Activated CD8-positive, alpha-beta memory T cell treated with anti-CD3 and anti-CD28 coated beads, Interleukin-2, amount 50 U/mL, for 4 hours (primary cell): Measurements from ENCODE around the gene LRP1-AS.

Experiments
- DNase-seq: peaks from one replicate; pipeline ENCODE4 v3.0.0-alpha.2; 2020

Gene LRP1-AS

DNA sequence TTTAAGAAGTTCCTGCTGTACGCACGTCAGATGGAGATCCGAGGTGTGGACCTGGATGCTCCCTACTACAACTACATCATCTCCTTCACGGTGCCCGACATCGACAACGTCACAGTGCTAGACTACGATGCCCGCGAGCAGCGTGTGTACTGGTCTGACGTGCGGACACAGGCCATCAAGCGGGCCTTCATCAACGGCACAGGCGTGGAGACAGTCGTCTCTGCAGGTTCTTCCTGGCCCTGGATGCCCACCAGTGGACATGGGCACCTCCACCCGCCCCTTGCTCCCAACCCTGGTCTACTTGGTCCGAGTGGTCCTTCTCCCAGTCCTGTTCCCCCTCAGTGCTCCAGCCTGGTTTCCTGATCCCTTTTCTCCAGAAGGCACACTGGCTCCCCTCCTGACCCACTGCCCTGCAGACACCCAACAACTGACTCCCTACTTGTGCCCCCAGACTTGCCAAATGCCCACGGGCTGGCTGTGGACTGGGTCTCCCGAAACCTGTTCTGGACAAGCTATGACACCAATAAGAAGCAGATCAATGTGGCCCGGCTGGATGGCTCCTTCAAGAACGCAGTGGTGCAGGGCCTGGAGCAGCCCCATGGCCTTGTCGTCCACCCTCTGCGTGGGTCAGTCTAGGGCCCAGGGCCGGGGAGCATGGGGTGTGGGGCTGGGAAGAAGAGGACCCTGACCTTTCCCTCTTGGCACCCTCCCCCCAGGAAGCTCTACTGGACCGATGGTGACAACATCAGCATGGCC is 32.1 kb upstream of the LRP1-AS start:
- no peak for DNase-seq

DNA sequence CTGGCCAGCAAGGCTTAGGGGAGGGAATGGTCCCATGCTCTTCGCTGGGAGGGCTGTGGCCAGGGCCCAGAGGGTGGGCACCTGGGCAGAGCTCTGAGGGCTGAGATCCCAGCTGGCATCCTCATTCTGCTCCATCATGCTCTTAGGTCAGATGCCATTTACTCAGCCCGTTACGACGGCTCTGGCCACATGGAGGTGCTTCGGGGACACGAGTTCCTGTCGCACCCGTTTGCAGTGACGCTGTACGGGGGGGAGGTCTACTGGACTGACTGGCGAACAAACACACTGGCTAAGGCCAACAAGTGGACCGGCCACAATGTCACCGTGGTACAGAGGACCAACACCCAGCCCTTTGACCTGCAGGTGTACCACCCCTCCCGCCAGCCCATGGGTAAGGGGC is 30.8 kb upstream of the LRP1-AS start:
- DNase-seq, result no peak

DNA sequence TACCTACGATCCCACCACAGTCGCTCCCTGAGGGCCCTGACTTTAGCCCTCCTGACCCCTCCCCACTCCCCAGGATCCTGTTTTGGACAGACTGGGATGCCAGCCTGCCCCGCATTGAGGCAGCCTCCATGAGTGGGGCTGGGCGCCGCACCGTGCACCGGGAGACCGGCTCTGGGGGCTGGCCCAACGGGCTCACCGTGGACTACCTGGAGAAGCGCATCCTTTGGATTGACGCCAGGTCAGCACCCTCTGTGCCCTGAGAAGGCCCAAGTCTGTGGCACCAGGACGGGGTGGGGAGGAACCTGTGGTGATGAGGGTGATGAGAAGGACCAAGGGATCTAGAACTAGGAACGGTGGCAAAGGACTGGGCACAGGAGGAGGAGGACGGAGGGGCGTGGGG is 29.9 kb upstream of the LRP1-AS start:
- DNase-seq, result no peak

DNA sequence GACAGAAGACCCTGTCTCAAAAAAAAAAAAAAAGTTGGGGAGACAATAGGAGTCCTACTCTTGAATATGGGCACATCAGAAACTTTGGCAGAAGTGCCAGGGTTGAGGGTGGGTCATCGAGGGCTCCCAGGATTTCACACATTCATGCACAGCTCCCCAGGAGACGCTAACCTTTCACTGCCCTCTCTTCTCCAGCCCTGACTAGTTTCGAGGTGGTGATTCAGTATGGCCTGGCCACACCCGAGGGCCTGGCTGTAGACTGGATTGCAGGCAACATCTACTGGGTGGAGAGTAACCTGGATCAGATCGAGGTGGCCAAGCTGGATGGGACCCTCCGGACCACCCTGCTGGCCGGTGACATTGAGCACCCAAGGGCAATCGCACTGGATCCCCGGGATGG is 29.4 kb upstream of the LRP1-AS start:
- DNase-seq, result no peak

DNA sequence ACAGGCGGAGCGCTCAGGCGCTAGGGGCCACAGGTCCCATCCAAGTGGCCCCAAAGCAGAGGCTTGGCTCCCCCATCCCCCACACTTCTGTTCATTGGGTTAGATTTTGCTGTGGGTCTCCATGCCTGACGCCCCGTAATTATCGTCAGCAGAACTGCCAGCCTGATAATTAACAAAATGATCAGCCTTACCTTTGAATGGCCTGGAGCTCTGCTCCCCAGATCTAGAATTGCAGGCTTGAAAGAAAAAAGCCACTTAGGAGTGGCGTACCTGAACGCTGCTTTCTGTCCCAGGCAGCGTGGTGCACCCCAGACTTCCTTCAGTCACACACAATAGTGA is 28.7 kb upstream of the LRP1-AS start:
- DNase-seq, result no peak

DNA sequence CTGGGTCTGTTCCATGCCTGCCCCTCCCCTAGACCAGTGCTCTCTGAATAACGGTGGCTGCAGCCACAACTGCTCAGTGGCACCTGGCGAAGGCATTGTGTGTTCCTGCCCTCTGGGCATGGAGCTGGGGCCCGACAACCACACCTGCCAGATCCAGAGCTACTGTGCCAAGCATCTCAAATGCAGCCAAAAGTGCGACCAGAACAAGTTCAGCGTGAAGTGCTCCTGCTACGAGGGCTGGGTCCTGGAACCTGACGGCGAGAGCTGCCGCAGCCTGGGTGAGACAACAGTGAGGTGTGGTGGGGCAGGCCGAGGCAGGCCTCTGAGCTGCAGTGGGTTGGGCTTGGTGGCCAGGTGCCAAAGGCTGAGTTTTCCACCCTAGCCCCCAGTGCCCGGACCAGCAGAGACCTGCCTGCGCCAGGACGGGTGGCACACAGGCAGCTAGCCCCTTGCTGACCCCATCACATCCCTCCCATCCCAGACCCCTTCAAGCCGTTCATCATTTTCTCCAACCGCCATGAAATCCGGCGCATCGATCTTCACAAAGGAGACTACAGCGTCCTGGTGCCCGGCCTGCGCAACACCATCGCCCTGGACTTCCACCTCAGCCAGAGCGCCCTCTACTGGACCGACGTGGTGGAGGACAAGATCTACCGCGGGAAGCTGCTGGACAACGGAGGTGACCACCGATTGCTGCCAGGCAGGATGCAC is 28.2 kb upstream of the LRP1-AS start:
- peak; percentile 41 for DNase-seq

DNA sequence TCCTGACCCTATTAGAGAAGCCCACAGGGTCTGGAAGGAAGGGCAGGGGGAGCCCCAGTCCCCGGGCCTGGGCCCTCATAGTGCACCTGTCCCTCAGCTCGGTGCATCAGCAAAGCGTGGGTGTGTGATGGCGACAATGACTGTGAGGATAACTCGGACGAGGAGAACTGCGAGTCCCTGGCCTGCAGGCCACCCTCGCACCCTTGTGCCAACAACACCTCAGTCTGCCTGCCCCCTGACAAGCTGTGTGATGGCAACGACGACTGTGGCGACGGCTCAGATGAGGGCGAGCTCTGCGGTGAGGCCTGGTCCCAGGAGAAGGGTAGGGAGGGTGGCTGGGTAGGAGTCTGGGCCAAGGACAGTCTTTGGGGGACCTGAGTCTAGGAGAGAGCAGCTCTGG is 26.3 kb upstream of the LRP1-AS start:
- no peak for DNase-seq

DNA sequence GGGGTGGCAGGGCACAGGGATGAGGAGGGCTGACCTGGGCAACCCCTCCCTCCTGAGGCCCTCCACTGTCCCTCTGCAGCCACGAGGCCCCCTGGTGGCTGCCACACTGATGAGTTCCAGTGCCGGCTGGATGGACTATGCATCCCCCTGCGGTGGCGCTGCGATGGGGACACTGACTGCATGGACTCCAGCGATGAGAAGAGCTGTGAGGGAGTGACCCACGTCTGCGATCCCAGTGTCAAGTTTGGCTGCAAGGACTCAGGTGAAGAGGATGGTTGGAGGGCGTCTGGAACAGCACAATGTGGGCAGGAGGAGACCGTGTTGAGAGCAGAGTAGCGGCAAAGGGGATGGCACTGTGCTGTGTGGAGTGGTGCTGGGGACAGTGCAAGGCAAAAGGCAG is 25.7 kb upstream of the LRP1-AS start:
- DNase-seq, result peak; percentile 26

DNA sequence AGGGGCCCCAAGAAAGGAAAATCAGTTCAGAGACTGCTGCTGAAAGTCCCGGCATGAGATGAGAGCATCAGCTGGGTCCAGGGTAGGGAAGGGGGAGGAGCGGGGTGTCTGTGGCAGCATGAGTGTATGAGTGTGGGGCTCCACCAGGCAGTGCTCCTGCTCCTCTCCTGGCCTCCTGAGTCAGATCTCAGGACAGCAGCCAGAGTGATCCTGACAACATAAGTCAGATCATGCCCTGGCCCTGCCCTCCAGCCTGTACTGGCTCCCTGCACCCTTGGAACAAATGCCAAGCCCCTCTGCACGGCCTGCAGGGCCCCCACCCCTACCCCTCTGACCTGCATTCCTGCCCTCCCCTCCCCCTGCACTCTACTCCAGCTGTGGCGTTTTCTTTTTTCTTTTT is 24.2 kb upstream of the LRP1-AS start:
- no peak for DNase-seq

DNA sequence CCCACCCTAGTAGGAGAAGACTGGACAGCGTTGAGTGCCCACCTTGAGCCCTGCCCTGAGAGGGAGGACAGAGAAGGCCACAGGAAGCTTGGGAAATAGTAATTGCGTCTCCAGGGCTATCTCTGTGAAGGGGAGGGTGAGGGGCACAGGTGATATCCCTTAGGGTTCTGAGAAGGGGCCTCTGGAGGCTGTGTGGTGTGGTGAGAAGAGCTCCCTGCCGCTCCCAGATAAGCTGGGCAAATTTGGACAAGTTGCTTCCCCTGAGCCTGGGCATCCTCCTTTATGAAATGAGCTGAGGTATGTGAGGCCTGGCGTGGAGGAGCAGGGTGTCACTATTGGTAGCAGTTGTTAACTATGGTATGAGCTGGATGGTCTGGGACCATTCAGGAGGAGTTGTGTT is 23.5 kb upstream of the LRP1-AS start:
- DNase-seq, result no peak

DNA sequence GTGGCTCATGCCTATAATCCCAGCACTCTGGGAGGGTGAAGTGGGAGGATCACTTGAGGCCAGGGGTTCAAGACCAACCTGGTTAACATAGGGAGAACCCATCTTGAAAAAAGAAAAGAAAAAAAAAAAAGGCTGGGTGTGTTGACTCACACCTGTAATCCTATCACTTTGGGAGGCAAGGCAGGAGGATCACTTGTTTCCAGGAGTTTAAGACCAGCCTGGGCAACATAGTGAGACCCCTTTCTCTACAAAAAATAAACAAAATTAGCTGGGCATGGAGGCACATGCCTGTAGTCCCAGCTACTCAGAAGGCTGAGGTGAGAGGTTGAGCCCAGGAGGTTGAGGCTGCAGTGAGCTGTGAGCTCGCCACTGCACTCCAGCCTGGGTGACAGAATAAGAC is 23.0 kb upstream of the LRP1-AS start:
- no peak for DNase-seq

DNA sequence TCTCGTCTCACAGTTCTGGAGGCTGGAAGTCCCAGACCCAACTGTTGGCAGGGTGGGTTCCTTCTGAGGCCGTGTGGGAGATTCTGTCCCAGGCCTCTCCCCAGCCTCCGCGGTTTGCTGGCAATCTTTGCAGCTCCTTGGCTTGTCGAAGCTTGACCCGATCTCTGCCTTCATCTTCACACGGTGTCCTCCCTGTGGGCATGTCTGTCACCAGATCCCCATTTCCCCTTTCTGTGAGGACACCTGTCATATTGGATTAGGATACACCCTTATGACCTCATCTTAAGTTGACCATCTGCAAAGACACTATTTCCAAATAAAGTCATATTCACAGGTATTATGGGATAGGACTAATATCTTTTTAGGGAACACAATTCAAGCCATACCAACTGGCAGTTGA is 22.6 kb upstream of the LRP1-AS start:
- no peak for DNase-seq

DNA sequence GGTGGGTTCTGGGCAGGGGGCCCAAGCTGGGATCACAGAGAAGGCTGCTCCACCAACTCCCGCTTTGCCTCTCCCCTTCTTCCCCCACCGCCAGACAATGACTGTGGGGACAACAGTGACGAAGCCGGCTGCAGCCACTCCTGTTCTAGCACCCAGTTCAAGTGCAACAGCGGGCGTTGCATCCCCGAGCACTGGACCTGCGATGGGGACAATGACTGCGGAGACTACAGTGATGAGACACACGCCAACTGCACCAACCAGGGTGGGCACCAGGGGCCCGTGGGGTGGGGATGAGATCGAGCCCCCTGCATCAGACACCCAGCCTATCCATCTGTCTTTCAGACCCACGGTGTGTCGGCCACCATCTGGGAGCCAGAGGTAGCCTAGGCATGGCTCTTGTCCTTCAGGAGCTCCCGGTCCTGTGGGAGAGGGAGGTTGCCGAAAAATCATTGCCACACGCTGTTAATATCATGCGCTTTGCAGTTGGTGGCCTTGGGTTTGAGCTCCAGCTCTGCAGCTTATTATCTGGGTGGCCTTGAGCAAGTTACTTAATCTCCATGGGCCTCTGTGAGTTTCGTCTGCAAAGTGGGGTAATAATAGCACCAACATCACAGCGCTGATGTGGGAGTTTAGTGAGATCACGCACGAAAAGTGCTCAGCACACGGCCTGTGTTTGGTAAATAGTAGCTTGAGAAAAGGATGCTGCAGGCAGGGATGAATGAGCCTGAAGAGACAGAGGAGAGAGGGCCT is 21.8 kb upstream of the LRP1-AS start:
- no peak for DNase-seq

DNA sequence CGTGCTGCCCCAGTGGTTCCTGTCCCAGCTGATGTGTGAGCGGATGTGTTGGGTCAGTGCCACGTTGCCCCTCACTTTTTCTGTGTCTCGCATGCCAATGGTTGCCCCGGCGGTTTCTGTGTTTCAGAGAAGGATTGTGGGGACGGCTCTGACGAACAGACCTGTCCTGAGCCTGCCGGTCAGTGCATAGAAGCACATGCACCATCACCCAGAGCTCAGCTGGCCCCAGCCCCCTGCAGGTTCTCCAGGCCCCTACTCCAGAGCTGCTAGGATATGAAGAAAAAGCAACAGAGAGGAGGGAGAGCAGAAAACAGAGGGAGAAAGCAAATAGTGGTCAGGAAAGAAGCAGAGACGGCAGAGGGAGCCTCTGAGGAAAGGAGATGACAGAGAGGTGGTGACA is 20.6 kb upstream of the LRP1-AS start:
- DNase-seq, result no peak

DNA sequence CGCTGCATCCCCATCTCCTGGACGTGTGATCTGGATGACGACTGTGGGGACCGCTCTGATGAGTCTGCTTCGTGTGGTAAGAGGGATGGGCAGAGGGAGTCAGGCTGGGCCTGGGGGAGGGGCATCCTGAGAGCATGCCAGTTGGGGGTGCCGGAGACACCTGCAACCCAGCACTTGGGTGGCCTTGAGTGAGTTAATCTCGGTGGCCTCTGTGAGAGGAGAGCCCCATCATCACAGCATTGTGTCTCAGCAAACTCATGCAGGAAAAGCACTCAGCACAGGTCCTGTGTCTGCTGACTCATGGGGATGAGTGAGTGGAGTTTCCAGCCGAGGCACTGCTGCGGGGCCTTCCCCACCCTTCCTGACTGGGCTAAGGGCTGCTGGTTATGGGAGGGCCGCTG is 19.6 kb upstream of the LRP1-AS start:
- DNase-seq, result no peak

DNA sequence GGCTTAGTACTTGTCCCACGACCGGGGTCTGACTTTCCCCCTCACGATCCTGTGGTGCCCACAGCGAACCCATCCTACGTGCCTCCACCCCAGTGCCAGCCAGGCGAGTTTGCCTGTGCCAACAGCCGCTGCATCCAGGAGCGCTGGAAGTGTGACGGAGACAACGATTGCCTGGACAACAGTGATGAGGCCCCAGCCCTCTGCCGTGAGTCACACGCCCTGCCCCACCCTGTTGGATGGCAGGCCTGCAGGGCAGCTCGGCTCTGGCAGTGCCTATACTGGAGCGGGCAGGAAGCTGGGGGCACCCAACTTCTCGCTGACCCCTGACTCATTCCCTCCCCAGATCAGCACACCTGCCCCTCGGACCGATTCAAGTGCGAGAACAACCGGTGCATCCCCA is 18.3 kb upstream of the LRP1-AS start:
- DNase-seq, result no peak

DNA sequence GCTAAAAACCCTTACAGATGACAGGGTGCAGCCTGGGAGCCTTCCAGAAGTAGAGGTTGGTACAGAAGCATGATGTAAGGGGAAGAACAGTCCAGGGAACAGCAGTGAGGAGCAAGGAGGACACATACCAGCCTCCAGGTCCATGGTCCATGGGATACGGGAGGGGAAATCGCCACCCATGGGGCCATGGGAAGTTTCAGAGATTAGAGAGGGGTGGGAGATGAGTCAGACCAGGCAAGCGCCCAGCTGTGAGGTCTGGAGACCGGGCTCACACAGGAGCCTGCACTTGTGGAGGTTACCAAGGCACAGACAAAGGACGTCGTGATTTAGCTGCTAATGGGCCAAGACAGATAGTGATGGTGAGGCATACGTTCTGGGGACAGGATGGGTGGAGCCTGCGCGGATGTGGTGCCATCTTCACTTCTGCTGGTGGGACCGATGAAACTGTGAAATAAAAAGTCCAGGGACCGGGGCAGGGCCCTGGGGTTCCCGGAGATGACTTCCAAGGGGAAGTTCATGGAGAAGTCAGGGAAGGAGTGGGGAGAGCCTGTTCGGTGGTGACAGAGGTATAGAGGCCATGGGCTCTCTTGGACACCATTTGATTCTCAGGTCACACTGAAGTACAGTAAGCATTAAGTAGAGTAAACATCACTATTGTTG is 17.7 kb upstream of the LRP1-AS start:
- DNase-seq, result no peak

DNA sequence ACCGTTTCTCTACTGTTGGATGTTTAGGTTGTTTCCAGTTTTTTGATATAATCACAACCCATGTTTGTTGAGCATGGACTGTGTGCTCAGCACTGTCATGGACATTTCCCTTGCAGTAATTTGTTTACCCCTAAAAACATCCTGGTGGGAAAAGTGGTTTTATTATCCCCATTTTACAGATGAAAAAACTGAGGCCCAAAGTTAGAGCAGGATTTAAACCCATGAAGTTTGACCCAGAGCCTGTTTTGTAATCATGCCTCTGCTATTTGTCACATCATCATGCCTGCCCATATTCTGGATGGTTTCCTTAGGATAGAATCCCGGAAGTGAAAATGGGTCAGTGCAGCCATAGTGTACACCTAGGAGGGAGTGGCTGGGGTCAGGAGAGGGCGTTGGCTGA is 17.0 kb upstream of the LRP1-AS start:
- no peak for DNase-seq

DNA sequence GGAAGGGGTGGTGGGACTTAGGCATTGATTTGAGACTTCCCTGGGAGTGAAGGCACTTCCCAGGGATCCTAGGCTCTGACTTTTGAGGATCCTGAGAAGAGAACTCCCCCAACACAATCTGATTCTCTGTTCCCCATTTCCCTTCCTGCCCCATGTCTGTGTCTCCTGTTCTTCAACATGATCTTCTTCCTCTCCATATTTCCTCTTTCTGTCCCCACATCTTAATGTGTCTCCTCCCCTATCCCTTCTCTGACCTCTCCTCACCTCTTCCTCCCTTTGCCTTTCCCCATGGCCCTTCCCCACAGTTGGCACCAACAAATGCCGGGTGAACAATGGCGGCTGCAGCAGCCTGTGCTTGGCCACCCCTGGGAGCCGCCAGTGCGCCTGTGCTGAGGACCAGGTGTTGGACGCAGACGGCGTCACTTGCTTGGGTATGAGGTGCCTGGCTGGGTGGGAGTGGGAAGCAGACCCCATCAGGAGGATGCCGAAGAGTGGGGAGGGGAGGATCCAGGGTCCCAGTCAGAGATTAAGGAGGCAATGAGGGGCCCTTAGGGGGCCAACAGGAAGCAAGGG is 15.2 kb upstream of the LRP1-AS start:
- no peak for DNase-seq

DNA sequence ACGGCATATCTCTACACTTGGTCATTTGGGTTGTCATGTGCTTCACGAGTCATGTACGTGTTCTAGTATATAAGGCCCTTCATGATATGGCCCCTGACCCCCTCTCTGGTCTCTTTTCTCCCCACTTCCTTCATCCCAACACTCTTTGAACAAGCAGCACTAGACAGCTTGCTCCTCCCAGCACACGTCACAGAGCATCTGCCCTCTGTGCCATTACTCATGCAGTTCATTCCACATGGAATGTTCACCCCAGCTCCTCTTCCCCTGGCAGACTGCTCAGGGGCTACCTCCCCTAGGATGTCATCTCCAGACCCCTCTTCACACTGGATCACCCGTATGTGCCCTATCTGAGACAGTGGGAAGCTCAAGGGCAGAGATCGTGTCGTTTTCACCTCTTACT is 14.1 kb upstream of the LRP1-AS start:
- no peak for DNase-seq

DNA sequence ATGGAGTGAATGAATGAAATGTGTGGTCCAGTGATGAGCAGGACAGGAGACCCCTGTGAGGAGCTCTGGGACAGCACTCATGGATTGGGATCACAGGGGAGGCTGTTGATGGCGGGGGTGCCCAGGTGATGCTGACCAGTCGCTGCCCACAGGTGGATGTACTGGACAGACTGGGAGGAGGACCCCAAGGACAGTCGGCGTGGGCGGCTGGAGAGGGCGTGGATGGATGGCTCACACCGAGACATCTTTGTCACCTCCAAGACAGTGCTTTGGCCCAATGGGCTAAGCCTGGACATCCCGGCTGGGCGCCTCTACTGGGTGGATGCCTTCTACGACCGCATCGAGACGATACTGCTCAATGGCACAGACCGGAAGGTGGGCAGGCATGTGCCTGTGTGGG is 13.3 kb upstream of the LRP1-AS start:
- no peak for DNase-seq

DNA sequence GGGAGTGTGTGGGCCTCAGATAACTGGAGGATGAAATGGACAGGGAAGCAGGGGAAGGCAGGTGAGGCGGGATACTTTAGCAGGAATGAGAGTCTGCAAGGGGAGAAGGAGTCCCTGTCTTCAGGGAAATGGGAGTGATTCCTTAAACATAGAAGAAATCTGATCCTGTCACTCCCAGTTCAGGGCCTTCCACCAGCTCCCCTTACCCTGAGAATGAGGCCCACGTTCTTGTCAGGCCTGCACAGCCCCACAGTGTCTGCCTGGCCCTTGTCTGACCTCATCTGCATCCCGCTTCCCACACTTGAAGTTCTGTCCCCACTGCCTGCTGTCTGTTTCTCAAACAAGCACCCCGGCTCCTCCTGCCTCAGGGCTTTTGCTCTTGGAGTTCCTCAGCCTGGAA is 12.6 kb upstream of the LRP1-AS start:
- DNase-seq, result no peak

DNA sequence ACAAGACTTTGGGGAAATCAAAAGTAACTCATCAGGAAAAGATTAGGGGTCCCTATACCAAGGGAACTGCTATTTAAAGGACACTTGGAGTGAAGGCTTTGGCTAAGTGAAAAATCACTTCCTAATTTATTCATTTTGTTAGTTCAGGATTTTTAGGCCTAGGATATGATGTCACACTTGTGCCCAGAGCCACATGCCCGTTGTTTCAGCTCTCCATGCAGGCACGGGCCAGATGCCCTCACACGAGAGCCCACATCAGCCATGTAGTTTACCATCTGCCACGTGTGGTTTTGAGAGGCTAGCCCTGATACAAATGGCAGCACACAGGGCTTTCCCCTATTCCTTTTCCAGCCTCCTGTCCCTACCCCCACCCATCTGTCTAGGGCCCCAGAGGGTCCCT is 11.9 kb upstream of the LRP1-AS start:
- no peak for DNase-seq
